ENCODE measurements around the gene OR13J1.
A peak's percentile ranks its signal among the peaks of the same experiment; 100 is the strongest.
"Not testable (repeated sequence)": the region's sequence is repeated elsewhere in the genome, so short reads cannot be mapped to it uniquely, and the experiment has no call there.

The OR13J1 gene

DNA sequence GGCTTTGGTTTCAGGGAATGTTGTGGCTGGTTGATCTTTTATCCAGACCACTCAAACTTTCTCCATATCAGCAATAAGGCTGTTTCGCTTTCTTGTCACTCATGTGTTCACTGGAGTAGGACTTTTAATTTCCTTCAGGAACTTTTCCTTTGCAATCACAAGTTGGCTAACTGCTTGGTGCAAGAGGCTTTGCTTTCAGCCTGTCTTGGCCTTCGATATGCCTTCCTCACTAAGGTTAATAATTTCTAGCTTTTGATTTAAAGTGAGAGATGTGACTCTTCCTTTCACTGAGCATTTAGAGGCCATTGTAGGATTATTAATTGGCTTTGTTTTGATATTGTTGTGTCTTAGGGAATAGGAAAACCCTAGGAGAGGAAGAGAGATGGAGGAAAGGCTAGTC, 28.8 kb upstream of the OR13J1 start:
- Histone ChIP-seq H3K36me3 (ENCODE audit: insufficient read depth, low read length) (no peaks in the 10 kb centered on the region), H3K79me2 (ENCODE audit: control insufficient read depth, insufficient read depth, low read length, unreplicated experiment) (no peaks in the 10 kb centered on the region), H3K4me1 (ENCODE audit: control insufficient read depth, insufficient read depth, low read length, unreplicated experiment) (peaks cover 12% of the 10 kb centered on the region), H3K27ac (ENCODE audit: low read depth, low read length) (no peak overlapping the region), H3K27me3 (ENCODE audit: insufficient read depth, low read length) (no peaks in the 10 kb centered on the region), H3K4me3 (ENCODE audit: low read depth, low read length) (no peak overlapping the region), H2AFZ (ENCODE audit: low read length, unreplicated experiment) (no peak overlapping the region)

DNA sequence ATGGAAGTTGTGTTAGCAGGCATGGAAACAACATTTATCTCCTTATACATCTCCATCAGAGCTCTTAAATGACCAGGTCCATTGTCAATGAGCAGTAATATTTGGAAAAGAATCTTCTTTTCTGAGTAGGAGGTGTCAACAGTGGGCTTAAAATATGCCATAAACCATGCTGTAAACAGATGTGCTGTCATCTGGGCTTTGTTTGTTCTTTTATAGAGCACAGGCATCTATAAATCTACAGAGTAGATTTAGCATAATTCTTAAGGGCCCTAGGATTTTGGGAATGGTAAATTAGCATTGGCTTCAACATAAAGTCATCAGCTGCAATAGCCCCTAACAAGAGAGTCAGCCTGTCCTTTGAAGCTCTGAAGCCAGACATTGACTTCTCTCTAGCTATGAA, 28.1 kb upstream of the OR13J1 start:
- H3K4me1 ChIP-seq (ENCODE audit: control insufficient read depth, insufficient read depth, low read length, unreplicated experiment): peaks cover 9% of the 10 kb centered on the region
- no peaks in the 10 kb centered on the region for H3K36me3 ChIP-seq (ENCODE audit: insufficient read depth, low read length)
- no peaks in the 10 kb centered on the region for H3K27me3 ChIP-seq (ENCODE audit: insufficient read depth, low read length)
- no peak overlapping the region for H2AFZ ChIP-seq (ENCODE audit: low read length, unreplicated experiment)
- no peak overlapping the region for H3K4me3 ChIP-seq (ENCODE audit: low read depth, low read length)
- H3K27ac ChIP-seq (ENCODE audit: low read depth, low read length): no peak overlapping the region
- no peaks in the 10 kb centered on the region for H3K79me2 ChIP-seq (ENCODE audit: control insufficient read depth, insufficient read depth, low read length, unreplicated experiment)

DNA sequence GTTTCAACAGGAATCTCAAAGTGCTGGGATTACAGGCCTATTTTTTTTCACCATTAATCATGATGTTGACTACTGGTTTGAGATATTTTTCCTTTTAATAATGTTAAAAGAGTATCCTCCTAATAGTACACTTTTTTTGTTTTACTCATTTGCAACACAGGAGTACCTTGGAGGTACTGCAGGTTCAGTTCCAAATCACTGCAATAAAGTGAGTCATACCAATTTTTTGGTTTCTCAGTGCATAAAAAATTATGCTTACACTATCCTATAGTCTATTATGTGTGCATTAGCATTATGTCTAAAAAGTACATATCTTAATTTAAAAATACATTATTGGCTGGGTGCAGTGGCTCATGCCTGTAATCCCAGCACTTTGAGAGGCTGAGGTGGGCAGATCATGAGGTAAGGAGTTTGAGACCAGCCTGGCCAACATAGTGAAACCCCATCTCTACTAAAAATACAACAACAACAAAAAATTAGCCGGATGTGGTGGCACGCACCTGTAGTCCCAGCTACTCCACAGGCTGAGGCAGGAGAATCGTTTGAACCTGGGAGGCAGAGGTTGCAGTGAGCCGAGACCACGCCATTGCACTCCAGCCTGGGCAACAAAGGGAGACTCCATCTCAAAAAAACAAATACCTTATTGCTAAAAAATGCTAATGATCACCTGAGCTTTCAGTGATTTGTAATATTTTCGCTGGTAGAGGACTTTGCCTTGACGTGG, 27.3 kb upstream of the OR13J1 start:
- not testable (repeated sequence) for H3K36me3 ChIP-seq (ENCODE audit: insufficient read depth, low read length); H3K27ac ChIP-seq (ENCODE audit: low read depth, low read length); H2AFZ ChIP-seq (ENCODE audit: low read length, unreplicated experiment); H3K27me3 ChIP-seq (ENCODE audit: insufficient read depth, low read length); H3K79me2 ChIP-seq (ENCODE audit: control insufficient read depth, insufficient read depth, low read length, unreplicated experiment); H3K4me1 ChIP-seq (ENCODE audit: control insufficient read depth, insufficient read depth, low read length, unreplicated experiment); H3K4me3 ChIP-seq (ENCODE audit: low read depth, low read length)

- no peaks in the 10 kb centered on the region for H3K4me1 ChIP-seq (ENCODE audit: control insufficient read depth, insufficient read depth, low read length, unreplicated experiment)
- no peaks in the 10 kb centered on the region for H3K36me3 ChIP-seq (ENCODE audit: insufficient read depth, low read length)
- H3K27ac ChIP-seq (ENCODE audit: low read depth, low read length): no peak overlapping the region
Observed at GRCh38 chr9:35896570-35896969, 26.4 kb upstream of the OR13J1 start.

DNA sequence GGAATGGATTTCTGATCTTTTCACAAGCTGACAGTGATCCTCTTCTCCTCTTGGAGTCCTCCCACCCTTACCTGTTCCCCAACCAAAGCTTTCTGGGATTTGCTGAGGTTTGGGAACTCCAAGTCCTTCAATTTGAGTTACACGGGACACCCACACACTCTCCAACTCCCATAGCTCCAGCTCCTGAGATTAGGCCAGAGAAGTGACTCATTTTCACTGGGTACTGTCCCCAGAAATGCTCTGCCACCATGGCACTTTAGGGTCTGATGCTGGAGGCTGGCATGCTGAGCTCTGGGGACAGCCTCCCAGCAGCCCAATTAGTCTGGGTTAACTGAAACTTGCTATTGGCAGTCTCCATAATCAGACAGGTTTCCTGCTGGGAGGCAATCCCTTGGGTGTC, 21.9 kb upstream of the OR13J1 start:
- Histone ChIP-seq H3K4me3 (ENCODE audit: low read depth, low read length) (no peak overlapping the region), H3K4me1 (ENCODE audit: control insufficient read depth, insufficient read depth, low read length, unreplicated experiment) (no peaks in the 10 kb centered on the region), H3K27me3 (ENCODE audit: insufficient read depth, low read length) (no peaks in the 10 kb centered on the region), H3K27ac (ENCODE audit: low read depth, low read length) (no peak overlapping the region), H2AFZ (ENCODE audit: low read length, unreplicated experiment) (no peak overlapping the region), H3K36me3 (ENCODE audit: insufficient read depth, low read length) (no peaks in the 10 kb centered on the region), H3K79me2 (ENCODE audit: control insufficient read depth, insufficient read depth, low read length, unreplicated experiment) (no peaks in the 10 kb centered on the region)

More at GRCh38 chr9:35896570-35896969, 26.4 kb upstream of the OR13J1 start:
- Histone ChIP-seq H3K27me3 (ENCODE audit: insufficient read depth, low read length) (no peaks in the 10 kb centered on the region), H2AFZ (ENCODE audit: low read length, unreplicated experiment) (no peak overlapping the region), H3K79me2 (ENCODE audit: control insufficient read depth, insufficient read depth, low read length, unreplicated experiment) (no peaks in the 10 kb centered on the region), H3K4me3 (ENCODE audit: low read depth, low read length) (no peak overlapping the region)

DNA sequence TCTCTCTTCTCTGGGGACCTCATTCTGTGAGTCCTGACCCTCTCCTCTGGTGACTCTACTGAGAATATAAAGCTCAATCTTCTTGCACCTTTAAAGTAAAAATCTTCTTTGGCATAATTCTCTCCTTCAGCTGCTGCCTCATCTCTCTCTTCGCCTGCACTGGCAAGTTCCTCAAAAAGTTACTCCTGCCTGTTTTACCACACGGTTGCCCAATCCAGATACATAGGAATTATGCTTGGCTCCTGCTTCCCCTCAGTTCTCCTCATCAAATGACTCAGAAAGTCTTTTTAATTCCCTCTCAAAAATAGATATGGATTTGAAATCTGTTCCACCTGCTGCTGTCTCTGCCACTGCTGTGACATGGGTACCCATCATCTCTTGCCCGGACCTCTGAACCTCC, 21.4 kb upstream of the OR13J1 start:
- H3K79me2 ChIP-seq (ENCODE audit: control insufficient read depth, insufficient read depth, low read length, unreplicated experiment): no peaks in the 10 kb centered on the region
- no peak overlapping the region for H3K27ac ChIP-seq (ENCODE audit: low read depth, low read length)
- no peak overlapping the region for H3K4me3 ChIP-seq (ENCODE audit: low read depth, low read length)
- H3K27me3 ChIP-seq (ENCODE audit: insufficient read depth, low read length): no peaks in the 10 kb centered on the region
- H3K36me3 ChIP-seq (ENCODE audit: insufficient read depth, low read length): no peaks in the 10 kb centered on the region
- H3K4me1 ChIP-seq (ENCODE audit: control insufficient read depth, insufficient read depth, low read length, unreplicated experiment): no peaks in the 10 kb centered on the region
- no peak overlapping the region for H2AFZ ChIP-seq (ENCODE audit: low read length, unreplicated experiment)

DNA sequence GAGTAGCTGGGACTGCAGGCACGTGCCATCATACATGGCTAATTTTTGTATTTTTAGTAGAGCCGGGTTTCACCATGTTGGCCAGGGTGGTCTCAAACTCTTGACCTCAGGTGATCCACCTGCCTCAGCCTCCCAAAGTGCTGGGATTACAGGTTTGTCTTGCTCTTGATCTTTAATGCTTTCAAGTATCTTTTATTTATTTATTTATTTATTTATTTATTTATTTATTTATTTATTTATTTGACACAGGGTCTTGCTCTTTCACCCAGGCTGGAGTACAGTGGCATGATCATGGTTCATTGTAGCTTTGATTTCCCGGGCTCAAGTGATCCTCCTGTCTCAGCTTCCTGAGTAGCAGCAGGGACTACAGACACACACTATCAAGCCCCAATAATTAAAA, 14.7 kb upstream of the OR13J1 start:
- H3K4me1 ChIP-seq (ENCODE audit: control insufficient read depth, insufficient read depth, low read length, unreplicated experiment); H2AFZ ChIP-seq (ENCODE audit: low read length, unreplicated experiment); H3K27ac ChIP-seq (ENCODE audit: low read depth, low read length); H3K36me3 ChIP-seq (ENCODE audit: insufficient read depth, low read length); H3K4me3 ChIP-seq (ENCODE audit: low read depth, low read length); H3K27me3 ChIP-seq (ENCODE audit: insufficient read depth, low read length); H3K79me2 ChIP-seq (ENCODE audit: control insufficient read depth, insufficient read depth, low read length, unreplicated experiment): not testable (repeated sequence)

- no peak overlapping the region for H3K27ac ChIP-seq (ENCODE audit: low read depth, low read length)
- H3K4me1 ChIP-seq (ENCODE audit: control insufficient read depth, insufficient read depth, low read length, unreplicated experiment): peaks cover 6% of the 10 kb centered on the region
- peak overlapping the region; percentile 64 for H2AFZ ChIP-seq (ENCODE audit: low read length, unreplicated experiment)
- H3K79me2 ChIP-seq (ENCODE audit: control insufficient read depth, insufficient read depth, low read length, unreplicated experiment): no peaks in the 10 kb centered on the region
- H3K4me3 ChIP-seq (ENCODE audit: low read depth, low read length): peak overlapping the region; percentile 51
- H3K27me3 ChIP-seq (ENCODE audit: insufficient read depth, low read length): no peaks in the 10 kb centered on the region
- H3K36me3 ChIP-seq (ENCODE audit: insufficient read depth, low read length): no peaks in the 10 kb centered on the region
Observed at GRCh38 chr9:35882996-35883395, 12.8 kb upstream of the OR13J1 start.

DNA sequence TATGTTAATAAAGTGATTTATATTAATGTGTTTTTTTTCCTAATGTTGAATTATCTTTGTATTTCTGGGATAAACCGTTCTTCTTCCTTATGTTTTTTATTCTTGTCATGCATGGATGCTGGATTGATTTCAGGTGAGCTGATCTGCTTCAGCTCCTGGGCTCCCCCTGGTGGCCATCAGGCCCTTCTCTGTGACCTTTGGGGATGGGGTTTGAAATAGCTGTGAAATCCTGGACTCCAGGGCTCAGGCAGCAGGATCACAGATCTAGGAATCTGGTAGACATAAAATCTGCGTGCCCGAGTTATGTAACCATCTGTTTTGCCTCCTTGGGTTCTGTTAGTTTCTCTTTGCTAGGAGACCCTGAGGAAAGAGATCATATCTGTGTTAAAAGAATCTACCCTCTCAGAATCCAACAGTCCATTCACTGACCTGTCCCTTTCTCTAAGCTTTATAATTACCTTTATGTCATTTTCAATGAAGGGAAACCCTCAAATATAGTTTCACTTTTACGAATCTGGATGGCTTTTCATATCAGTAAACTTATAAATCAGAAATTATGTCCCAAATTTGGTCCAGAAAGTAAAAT, 12.2 kb upstream of the OR13J1 start:
- Histone ChIP-seq H3K27ac (ENCODE audit: low read depth, low read length) (no peak overlapping the region), H3K79me2 (ENCODE audit: control insufficient read depth, insufficient read depth, low read length, unreplicated experiment) (no peaks in the 10 kb centered on the region), H2AFZ (ENCODE audit: low read length, unreplicated experiment) (peak overlapping the region; percentile 77), H3K36me3 (ENCODE audit: insufficient read depth, low read length) (no peaks in the 10 kb centered on the region), H3K4me1 (ENCODE audit: control insufficient read depth, insufficient read depth, low read length, unreplicated experiment) (peaks cover 6% of the 10 kb centered on the region), H3K4me3 (ENCODE audit: low read depth, low read length) (peak overlapping the region; percentile 51), H3K27me3 (ENCODE audit: insufficient read depth, low read length) (no peaks in the 10 kb centered on the region)

DNA sequence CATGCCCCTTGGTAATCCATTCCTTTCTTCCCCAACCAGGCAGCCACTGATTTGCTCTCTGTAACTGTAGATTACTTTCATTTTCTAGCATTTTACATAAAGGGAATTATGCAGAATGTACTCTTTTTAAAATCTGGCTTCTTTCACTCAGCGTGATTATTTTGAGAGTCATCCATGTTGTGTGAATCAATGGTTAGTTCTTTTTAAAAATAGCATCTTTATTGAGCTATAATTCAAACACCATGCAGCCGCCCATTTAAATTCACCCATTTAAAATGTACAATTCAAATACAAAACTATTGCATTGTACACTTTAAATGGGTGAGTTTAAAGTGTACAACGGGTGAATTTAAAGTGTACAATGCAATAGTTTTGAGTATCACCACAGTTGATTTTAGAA, 2.3 kb upstream of the OR13J1 start:
- Histone ChIP-seq H3K27me3 (ENCODE audit: insufficient read depth, low read length) (no peaks in the 10 kb centered on the region), H3K36me3 (ENCODE audit: insufficient read depth, low read length) (no peaks in the 10 kb centered on the region), H3K27ac (ENCODE audit: low read depth, low read length) (no peak overlapping the region), H3K4me1 (ENCODE audit: control insufficient read depth, insufficient read depth, low read length, unreplicated experiment) (no peaks in the 10 kb centered on the region), H2AFZ (ENCODE audit: low read length, unreplicated experiment) (peak overlapping the region; percentile 74), H3K79me2 (ENCODE audit: control insufficient read depth, insufficient read depth, low read length, unreplicated experiment) (no peaks in the 10 kb centered on the region), H3K4me3 (ENCODE audit: low read depth, low read length) (no peak overlapping the region)

DNA sequence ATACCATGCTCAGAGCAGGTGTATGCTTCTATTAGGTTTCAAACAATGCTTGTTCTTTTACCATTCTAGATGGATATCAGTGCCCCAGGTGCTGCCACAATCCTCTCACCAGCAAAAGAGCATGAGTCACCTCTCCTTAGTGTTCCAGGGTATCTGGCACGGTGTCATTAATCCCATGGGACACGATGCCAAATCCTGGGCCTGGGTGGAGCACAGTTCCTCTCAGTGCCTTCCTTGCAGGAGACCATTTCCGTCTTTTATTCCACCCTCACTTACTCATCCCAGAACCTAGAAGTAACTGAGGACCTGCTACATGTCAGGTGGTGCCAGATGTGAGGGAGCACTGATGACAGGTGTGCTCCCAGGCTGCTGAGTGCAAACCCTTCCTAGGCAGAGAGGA, 1.3 kb upstream of the OR13J1 start:
- Histone ChIP-seq H2AFZ (ENCODE audit: low read length, unreplicated experiment) (no peak overlapping the region), H3K27ac (ENCODE audit: low read depth, low read length) (no peak overlapping the region), H3K36me3 (ENCODE audit: insufficient read depth, low read length) (no peaks in the 10 kb centered on the region), H3K4me1 (ENCODE audit: control insufficient read depth, insufficient read depth, low read length, unreplicated experiment) (no peaks in the 10 kb centered on the region), H3K27me3 (ENCODE audit: insufficient read depth, low read length) (no peaks in the 10 kb centered on the region), H3K4me3 (ENCODE audit: low read depth, low read length) (no peak overlapping the region), H3K79me2 (ENCODE audit: control insufficient read depth, insufficient read depth, low read length, unreplicated experiment) (no peaks in the 10 kb centered on the region)
